Measurements from ENCODE around the gene SUMO4. TPM values are rescaled to one million over a fixed set of nuclear protein-coding genes. Genes with fewer than 3 reads are reported as not detected.

The SUMO4 gene
- total RNA-seq, 2 donors from 2014 or later = 1.4 to 1.5 TPM

GRCh38 chr6:149379977-149380376 is 20.1 kb upstream of the SUMO4 start:
- Histone ChIP-seq H3K36me3 (no peaks in the 10 kb centered on the region), H3K9me3 (no peaks in the 10 kb centered on the region), H3K27me3 (no peaks in the 10 kb centered on the region), H3K4me1 (no peaks in the 10 kb centered on the region), H3K27ac (no peak overlapping the region), H3K9ac (ENCODE audit: low read depth in 2 of 2, low read length in 2 of 2) (no peak overlapping the region), H3K4me3 (no peak overlapping the region)
- no peak for TF ChIP-seq CTCF (IDR thresholded peaks at IDR 0.05)
- intact Hi-C loops (cut with DNase I) = no loop called here
- no peak for DNase-seq

- Histone ChIP-seq H3K27me3 (no peaks in the 10 kb centered on the region), H3K4me3 (no peak overlapping the region), H3K27ac (no peak overlapping the region), H3K36me3 (no peaks in the 10 kb centered on the region), H3K9ac (ENCODE audit: low read depth in 2 of 2, low read length in 2 of 2) (no peak overlapping the region), H3K9me3 (no peaks in the 10 kb centered on the region), H3K4me1 (no peaks in the 10 kb centered on the region)
- TF ChIP-seq CTCF (IDR thresholded peaks at IDR 0.05) = no peak
- intact Hi-C loops (cut with DNase I) = no loop called here
- no peak for DNase-seq
Observed at GRCh38 chr6:149380523-149380922, 19.5 kb upstream of the SUMO4 start.

- no peak for TF ChIP-seq CTCF (IDR thresholded peaks at IDR 0.05)
Observed at GRCh38 chr6:149383371-149383770, 16.7 kb upstream of the SUMO4 start.

GRCh38 chr6:149384464-149384863 is 15.6 kb upstream of the SUMO4 start:
- H3K4me3 ChIP-seq = no peak overlapping the region
- peaks cover 4% of the 10 kb centered on the region for H3K4me1 ChIP-seq
- H3K9me3 ChIP-seq = no peaks in the 10 kb centered on the region
- H3K36me3 ChIP-seq = no peaks in the 10 kb centered on the region
- no peak overlapping the region for H3K27ac ChIP-seq
- intact Hi-C loops (cut with DNase I) = no loop called here
- H3K9ac ChIP-seq (ENCODE audit: low read depth in 2 of 2, low read length in 2 of 2) = no peak overlapping the region
- DNase-seq = no peak
- no peaks in the 10 kb centered on the region for H3K27me3 ChIP-seq
- no peak for TF ChIP-seq CTCF (IDR thresholded peaks at IDR 0.05)

More at GRCh38 chr6:149383371-149383770, 16.7 kb upstream of the SUMO4 start:
- Histone ChIP-seq H3K27me3 (no peaks in the 10 kb centered on the region), H3K9ac (ENCODE audit: low read depth in 2 of 2, low read length in 2 of 2) (no peak overlapping the region), H3K4me1 (peaks cover 4% of the 10 kb centered on the region), H3K4me3 (no peak overlapping the region), H3K9me3 (no peaks in the 10 kb centered on the region), H3K27ac (no peak overlapping the region), H3K36me3 (no peaks in the 10 kb centered on the region)
- intact Hi-C loops (cut with DNase I) = no loop called here
- DNase-seq = no peak

- Histone ChIP-seq H3K9ac (ENCODE audit: low read depth in 2 of 2, low read length in 2 of 2) (no peak overlapping the region), H3K27ac (no peak overlapping the region), H3K36me3 (no peaks in the 10 kb centered on the region), H3K9me3 (no peaks in the 10 kb centered on the region), H3K4me1 (peaks cover 4% of the 10 kb centered on the region), H3K4me3 (no peak overlapping the region), H3K27me3 (no peaks in the 10 kb centered on the region)
- intact Hi-C loops (cut with DNase I) = no loop called here
- TF ChIP-seq CTCF (IDR thresholded peaks at IDR 0.05) = no peak
- DNase-seq = no peak
Observed at GRCh38 chr6:149385998-149386646, 13.9 kb upstream of the SUMO4 start.
